ENCODE measurements around the gene MAPKBP1.

MAPKBP1 gene

GRCh38 chr15:41789662-41790061 is 15.4 kb downstream of the MAPKBP1 start:
- Histone ChIP-seq H3K4me1 (ENCODE audit: control insufficient read depth in 1 of 2, insufficient read depth in 2 of 2, low read length in 2 of 2) (peaks cover 22 to 29% of the 10 kb centered on the region in 2 experiments), H3K9me3 (ENCODE audit: insufficient read depth, low read depth, low read length) (no peaks in the 10 kb centered on the region), H3K4me3 (ENCODE audit: low read depth, low read length) (no peak overlapping the region), H3K23ac (ENCODE audit: low read length) (no peak overlapping the region), H3K4ac (ENCODE audit: low read depth, low read length) (no peak overlapping the region), H4K12ac (ENCODE audit: low read depth, low read length) (no peak overlapping the region), H2AFZ (ENCODE audit: insufficient read depth, low read length, poor library complexity) (no peak overlapping the region), H2BK5ac (ENCODE audit: low read depth, low read length, poor library complexity) (no peak overlapping the region), H4K8ac (ENCODE audit: low read depth, low read length) (no peak overlapping the region), H2AK5ac (ENCODE audit: low read length) (no peak overlapping the region), H3K18ac (ENCODE audit: low read length) (no peak overlapping the region), H2BK12ac (ENCODE audit: low read length) (peak overlapping the region; percentile 42), H3K27me3 (ENCODE audit: insufficient read depth, low read length) (no peaks in the 10 kb centered on the region), H3K36me3 (ENCODE audit: control insufficient read depth in 1 of 2, insufficient read depth in 2 of 2, low read length in 2 of 2) (no peaks in the 10 kb centered on the region), H3K79me2 (ENCODE audit: control insufficient read depth, insufficient read depth, low read length, poor library complexity) (peaks cover 2% of the 10 kb centered on the region), H3K79me1 (ENCODE audit: low read length) (peaks cover 14% of the 10 kb centered on the region), H2BK120ac (ENCODE audit: insufficient read depth, low read length, poor library complexity) (no peak overlapping the region), H3K27ac (ENCODE audit: low read depth, low read length) (no peak overlapping the region), H4K91ac (ENCODE audit: low read depth, low read length) (no peak overlapping the region), H3K14ac (ENCODE audit: low read length) (no peak overlapping the region), H3K9ac (ENCODE audit: low read length) (no peak overlapping the region), H3K4me2 (ENCODE audit: low read length) (no peak overlapping the region)
- DNase-seq = no peak

GRCh38 chr15:41790169-41790568 is 15.9 kb downstream of the MAPKBP1 start:
- Histone ChIP-seq H4K91ac (ENCODE audit: low read depth, low read length) (no peak overlapping the region), H2BK12ac (ENCODE audit: low read length) (no peak overlapping the region), H3K4me3 (ENCODE audit: low read depth, low read length) (no peak overlapping the region), H4K12ac (ENCODE audit: low read depth, low read length) (no peak overlapping the region), H2BK5ac (ENCODE audit: low read depth, low read length, poor library complexity) (no peak overlapping the region), H2AFZ (ENCODE audit: insufficient read depth, low read length, poor library complexity) (no peak overlapping the region), H3K36me3 (ENCODE audit: control insufficient read depth in 1 of 2, insufficient read depth in 2 of 2, low read length in 2 of 2) (no peaks in the 10 kb centered on the region), H3K79me2 (ENCODE audit: control insufficient read depth, insufficient read depth, low read length, poor library complexity) (peaks cover 2% of the 10 kb centered on the region), H3K9ac (ENCODE audit: low read length) (no peak overlapping the region), H3K79me1 (ENCODE audit: low read length) (peaks cover 14% of the 10 kb centered on the region), H3K23ac (ENCODE audit: low read length) (no peak overlapping the region), H3K27ac (ENCODE audit: low read depth, low read length) (peak overlapping the region; percentile 93), H3K4me1 (ENCODE audit: control insufficient read depth in 1 of 2, insufficient read depth in 2 of 2, low read length in 2 of 2) (peaks cover 23 to 30% of the 10 kb centered on the region in 2 experiments), H3K4me2 (ENCODE audit: low read length) (no peak overlapping the region), H3K18ac (ENCODE audit: low read length) (no peak overlapping the region), H3K27me3 (ENCODE audit: insufficient read depth, low read length) (no peaks in the 10 kb centered on the region), H3K4ac (ENCODE audit: low read depth, low read length) (no peak overlapping the region), H4K8ac (ENCODE audit: low read depth, low read length) (no peak overlapping the region), H3K9me3 (ENCODE audit: insufficient read depth, low read depth, low read length) (no peaks in the 10 kb centered on the region), H2AK5ac (ENCODE audit: low read length) (no peak overlapping the region), H2BK120ac (ENCODE audit: insufficient read depth, low read length, poor library complexity) (peak overlapping the region; percentile 48), H3K14ac (ENCODE audit: low read length) (no peak overlapping the region)
- no peak for DNase-seq
- WGBS (ENCODE audit: extremely low coverage, insufficient coverage, insufficient read length) = no CpG with 5 or more reads among the region's 3 CpGs

- DNase-seq = no peak
- peak overlapping the region; percentile 8 for H2AFZ ChIP-seq (ENCODE audit: insufficient read depth, low read length, poor library complexity)
- H3K4me3 ChIP-seq (ENCODE audit: low read depth, low read length) = no peak overlapping the region
- H4K8ac ChIP-seq (ENCODE audit: low read depth, low read length) = peak overlapping the region; percentile 10
- no peak overlapping the region for H3K9ac ChIP-seq (ENCODE audit: low read length)
- H2BK5ac ChIP-seq (ENCODE audit: low read depth, low read length, poor library complexity) = peak overlapping the region; percentile 60
- WGBS (ENCODE audit: extremely low coverage, insufficient coverage, insufficient read length) = no CpG with 5 or more reads among the region's 5 CpGs
- peaks cover 2% of the 10 kb centered on the region for H3K79me2 ChIP-seq (ENCODE audit: control insufficient read depth, insufficient read depth, low read length, poor library complexity)
- peak overlapping the region; percentile 93 for H3K27ac ChIP-seq (ENCODE audit: low read depth, low read length)
- no peaks in the 10 kb centered on the region for H3K36me3 ChIP-seq (ENCODE audit: control insufficient read depth in 1 of 2, insufficient read depth in 2 of 2, low read length in 2 of 2)
- H2BK12ac ChIP-seq (ENCODE audit: low read length) = peak overlapping the region; percentile 55
- no peaks in the 10 kb centered on the region for H3K27me3 ChIP-seq (ENCODE audit: insufficient read depth, low read length)
- H3K14ac ChIP-seq (ENCODE audit: low read length) = peak overlapping the region; percentile 46
- H3K4me2 ChIP-seq (ENCODE audit: low read length) = peak overlapping the region; percentile 39
- H3K79me1 ChIP-seq (ENCODE audit: low read length) = peaks cover 14% of the 10 kb centered on the region
- peak overlapping the region; percentile 22 for H2AK5ac ChIP-seq (ENCODE audit: low read length)
- H3K9me3 ChIP-seq (ENCODE audit: insufficient read depth, low read depth, low read length) = no peaks in the 10 kb centered on the region
- peak overlapping the region; percentile 13 for H3K18ac ChIP-seq (ENCODE audit: low read length)
- peak overlapping the region; percentile 2 for H3K4ac ChIP-seq (ENCODE audit: low read depth, low read length)
- H3K4me1 ChIP-seq (ENCODE audit: control insufficient read depth in 1 of 2, insufficient read depth in 2 of 2, low read length in 2 of 2) = peaks cover 23 to 32% of the 10 kb centered on the region in 2 experiments
- H4K91ac ChIP-seq (ENCODE audit: low read depth, low read length) = peak overlapping the region; percentile 77
- peak overlapping the region; percentile 55 for H2BK120ac ChIP-seq (ENCODE audit: insufficient read depth, low read length, poor library complexity)
- H4K12ac ChIP-seq (ENCODE audit: low read depth, low read length) = no peak overlapping the region
- no peak overlapping the region for H3K23ac ChIP-seq (ENCODE audit: low read length)
These were observed 16.7 kb downstream of the MAPKBP1 start for GRCh38 chr15:41790756-41791546.

GRCh38 chr15:41791547-41791937 is 17.3 kb downstream of the MAPKBP1 start:
- peak overlapping the region; percentile 2 for H3K4ac ChIP-seq (ENCODE audit: low read depth, low read length)
- H3K23ac ChIP-seq (ENCODE audit: low read length) = no peak overlapping the region
- H4K91ac ChIP-seq (ENCODE audit: low read depth, low read length) = peak overlapping the region; percentile 71
- no peaks in the 10 kb centered on the region for H3K27me3 ChIP-seq (ENCODE audit: insufficient read depth, low read length)
- peak overlapping the region; percentile 11 for H3K18ac ChIP-seq (ENCODE audit: low read length)
- DNase-seq = no peak
- peak overlapping the region; percentile 3 for H2AK5ac ChIP-seq (ENCODE audit: low read length)
- peak overlapping the region; percentile 0 for H3K14ac ChIP-seq (ENCODE audit: low read length)
- no peak overlapping the region for H2AFZ ChIP-seq (ENCODE audit: insufficient read depth, low read length, poor library complexity)
- H3K27ac ChIP-seq (ENCODE audit: low read depth, low read length) = peak overlapping the region; percentile 93
- peak overlapping the region; percentile 55 for H2BK120ac ChIP-seq (ENCODE audit: insufficient read depth, low read length, poor library complexity)
- peaks cover 16% of the 10 kb centered on the region for H3K79me1 ChIP-seq (ENCODE audit: low read length)
- no peak overlapping the region for H3K4me3 ChIP-seq (ENCODE audit: low read depth, low read length)
- peaks cover 2% of the 10 kb centered on the region for H3K79me2 ChIP-seq (ENCODE audit: control insufficient read depth, insufficient read depth, low read length, poor library complexity)
- H3K36me3 ChIP-seq (ENCODE audit: control insufficient read depth in 1 of 2, insufficient read depth in 2 of 2, low read length in 2 of 2) = no peaks in the 10 kb centered on the region
- no peak overlapping the region for H3K9ac ChIP-seq (ENCODE audit: low read length)
- H2BK5ac ChIP-seq (ENCODE audit: low read depth, low read length, poor library complexity) = peak overlapping the region; percentile 33
- H2BK12ac ChIP-seq (ENCODE audit: low read length) = peak overlapping the region; percentile 34
- peak overlapping the region; percentile 36 for H3K4me2 ChIP-seq (ENCODE audit: low read length)
- no CpG with 5 or more reads among the region's 4 CpGs for WGBS (ENCODE audit: extremely low coverage, insufficient coverage, insufficient read length)
- H4K8ac ChIP-seq (ENCODE audit: low read depth, low read length) = peak overlapping the region; percentile 10
- no peak overlapping the region for H4K12ac ChIP-seq (ENCODE audit: low read depth, low read length)
- no peaks in the 10 kb centered on the region for H3K9me3 ChIP-seq (ENCODE audit: insufficient read depth, low read depth, low read length)
- H3K4me1 ChIP-seq (ENCODE audit: control insufficient read depth in 1 of 2, insufficient read depth in 2 of 2, low read length in 2 of 2) = peaks cover 24 to 33% of the 10 kb centered on the region in 2 experiments

All from trophoblast cell (in vitro differentiated cells and primary cell).